AG04449 (cell line): ENCODE results near the gene KLHL20.
"Not testable (repeated sequence)": the region's sequence is repeated elsewhere in the genome, so short reads cannot be mapped to it uniquely, and the experiment has no call there.

ENCODE experiments used
- CTCF ChIA-PET: fragments of 350-600 bp; formaldehyde crosslinking; extraction: SDS; loops from one replicate; lab custom pipeline; 2021; ENCODE audit warnings: antibody characterized with exemption; lab: Yijun Ruan, JAX
- POLR2A ChIA-PET: fragments of 400-600, 350-600 bp; formaldehyde crosslinking; extraction: SDS; loops from one replicate; lab custom pipeline; 2020; ENCODE audit warnings: antibody characterized with exemption, inconsistent platforms; lab: Yijun Ruan, JAX
- DNase-seq: peaks from one replicate; pipeline ENCODE4 v3.0.0-alpha.2; 2010; ENCODE audit warnings: low read depth, low spot score
- H3K4me3 ChIP-seq: 2 replicates; pipeline ENCODE4 v1.5.1; 2011; ENCODE audit warnings: low read depth, mild to moderate bottlenecking, control low read depth, low read length
- CTCF ChIP-seq: IDR thresholded peaks from one replicate; pipeline ENCODE4 v1.5.1; 2011; ENCODE audit warnings: mild to moderate bottlenecking, moderate library complexity, low read length, control low read depth, inconsistent platforms; ENCODE audit not compliant: insufficient read depth; ENCODE audit errors: missing control alignments

Gene KLHL20

DNA sequence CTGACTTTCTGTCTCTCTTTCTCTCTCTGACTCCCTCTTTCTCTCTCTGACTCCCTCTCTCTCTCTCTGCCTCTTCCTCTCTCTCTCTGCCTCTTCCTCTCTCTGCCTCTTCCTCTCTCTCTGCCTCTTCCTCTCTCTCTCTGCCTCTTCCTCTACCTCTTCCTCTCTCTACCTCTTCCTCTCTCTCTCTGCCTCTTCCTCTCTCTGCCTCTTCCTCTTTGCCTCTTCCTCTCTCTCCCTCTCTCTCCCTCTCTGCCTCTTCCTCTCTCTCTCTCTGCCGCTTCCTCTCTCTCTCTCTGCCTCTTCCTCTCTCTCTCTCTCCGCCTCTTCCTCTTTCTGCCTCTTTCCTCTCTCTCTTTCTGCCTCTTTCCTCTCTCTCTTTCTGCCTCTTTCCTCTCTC is 26.5 kb upstream of the KLHL20 start:
- CTCF ChIA-PET: no interaction called here
- no peak for TF ChIP-seq CTCF
- POLR2A ChIA-PET: no interaction called here

GRCh38 chr1:173693238-173693637 is 21.5 kb upstream of the KLHL20 start:
- no peak overlapping the region for H3K4me3 ChIP-seq
- CTCF ChIA-PET: no interaction called here
- no peak for DNase-seq
- POLR2A ChIA-PET: no interaction called here
- no peak for TF ChIP-seq CTCF

More for the DNA sequence above, 26.5 kb upstream of the KLHL20 start:
- no peak overlapping the region for H3K4me3 ChIP-seq
- no peak for DNase-seq

- POLR2A ChIA-PET, H3K4me3 ChIP-seq, CTCF ChIA-PET, DNase-seq: not testable (repeated sequence)
Measured at GRCh38 chr1:173701299-173701698, 13.5 kb upstream of the KLHL20 start.

DNA sequence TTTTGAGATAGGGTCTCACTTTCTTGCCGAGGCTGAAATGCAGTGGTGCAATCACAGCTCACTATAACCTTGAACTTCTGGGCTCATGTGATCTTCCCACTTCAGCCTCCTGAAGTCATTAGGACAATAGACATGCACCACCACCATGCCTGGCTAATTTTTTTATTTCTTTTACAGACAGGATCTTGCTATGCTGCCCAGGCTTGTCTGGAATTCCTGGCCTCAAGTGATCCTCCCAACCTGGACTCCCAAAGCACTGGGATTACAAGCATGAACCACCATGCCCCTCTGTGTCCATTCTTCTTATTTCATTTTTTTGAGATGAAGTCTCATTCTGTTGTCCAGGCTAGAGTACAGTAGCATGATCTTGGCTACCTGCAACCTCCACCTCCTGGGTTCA is 12.0 kb upstream of the KLHL20 start:
- H3K4me3 ChIP-seq: no peak overlapping the region
- POLR2A ChIA-PET: no interaction called here
- no peak for DNase-seq
- TF ChIP-seq CTCF: no peak
- CTCF ChIA-PET: no interaction called here

DNA sequence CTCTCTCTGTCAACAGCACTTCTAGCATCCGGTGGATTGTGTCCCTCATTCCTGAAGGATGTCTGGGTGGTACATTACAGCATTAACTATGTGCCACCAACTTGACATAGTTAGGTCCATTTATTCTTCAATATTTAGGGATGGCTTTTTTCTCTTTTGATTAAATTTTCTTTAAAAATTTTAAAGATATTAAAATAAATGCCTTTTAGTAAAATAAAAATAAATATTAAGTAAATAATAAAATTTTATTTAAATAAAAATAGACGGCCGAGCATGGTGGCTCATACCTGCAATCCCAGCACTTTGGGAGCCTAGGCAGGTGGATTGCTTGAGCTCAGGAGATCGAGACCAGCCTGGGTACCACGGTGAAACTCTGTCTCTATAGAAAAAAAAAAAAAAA is 9.7 kb upstream of the KLHL20 start:
- ChIA-PET POLR2A (interaction anchor here (0.6 kb wide), 1 partner anchor 68 kb away, joined by 5 read pairs; no protein-coding TSS in a partner anchor), CTCF (no interaction called here)
- no peak for TF ChIP-seq CTCF
- H3K4me3 ChIP-seq: no peak overlapping the region
- no peak for DNase-seq

DNA sequence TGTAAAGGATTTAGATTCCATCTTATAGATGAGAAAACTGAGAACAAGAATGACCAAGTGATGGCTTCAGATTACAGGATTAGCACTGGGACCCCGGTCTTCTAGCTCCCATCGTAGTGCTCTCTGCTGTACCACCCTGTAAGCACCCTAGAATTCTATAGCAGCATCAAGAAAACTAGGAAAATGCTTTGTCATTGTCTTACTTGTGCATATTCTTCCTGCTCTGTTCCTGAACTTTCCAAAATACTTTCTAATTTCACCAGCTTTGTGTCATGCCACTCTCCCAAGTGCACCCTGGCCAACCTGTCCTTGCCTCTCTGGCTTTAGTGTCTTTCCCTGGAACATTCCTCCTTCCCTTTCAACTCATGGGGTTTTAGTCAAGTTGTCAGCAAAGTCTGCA is 6.0 kb upstream of the KLHL20 start:
- no peak for TF ChIP-seq CTCF
- POLR2A ChIA-PET: no interaction called here
- CTCF ChIA-PET: no interaction called here
- no peak overlapping the region for H3K4me3 ChIP-seq
- no peak for DNase-seq

- ChIA-PET CTCF (interaction anchor here (0.9 to 2.5 kb wide), 3 partner anchors 283 to 295 kb away, joined by 3 to 9 read pairs (median 4); no protein-coding TSS in a partner anchor), POLR2A (interaction anchor here (0.6 to 1.2 kb wide), 3 partner anchors 235 to 261 kb away, joined by 3 to 5 read pairs (median 4); no protein-coding TSS in a partner anchor)
- no peak for TF ChIP-seq CTCF
- peak overlapping the region; percentile 84 for H3K4me3 ChIP-seq
- DNase-seq: no peak
Measured at GRCh38 chr1:173714441-173714758, 381 bp upstream of the KLHL20 start.
